ENCODE results near the gene ST6GALNAC3.
"Not testable (repeated sequence)": the region's sequence is repeated elsewhere in the genome, so short reads cannot be mapped to it uniquely, and the experiment has no call there.

ST6GALNAC3 gene

GRCh38 chr1:76109404-76109803 lies 34.9 kb downstream of the ST6GALNAC3 start:
- DNase-seq (ENCODE audit: low spot score) = no peak

- DNase-seq (ENCODE audit: low spot score) = no peak
These were observed 35.5 kb downstream of the ST6GALNAC3 start for GRCh38 chr1:76109901-76110560.

DNA sequence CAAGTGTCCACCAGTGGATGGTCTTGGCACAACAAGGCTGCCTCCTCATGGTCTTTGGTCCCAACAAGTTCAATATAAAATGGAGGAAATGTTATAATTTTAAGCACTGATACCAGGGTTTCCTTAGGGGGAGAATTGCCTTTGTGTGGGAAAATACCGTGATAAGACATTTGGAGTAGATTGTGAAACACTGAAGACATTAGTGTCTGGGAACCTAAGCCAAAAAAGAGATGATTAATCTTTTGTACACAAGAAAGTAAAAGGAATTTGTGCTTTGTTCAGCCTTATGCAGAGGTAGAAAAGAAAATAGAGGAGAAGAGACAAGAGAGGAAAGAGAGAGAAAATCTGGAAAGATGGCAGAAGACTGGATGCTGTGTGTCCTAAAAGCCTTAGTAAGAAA lies 36.1 kb downstream of the ST6GALNAC3 start:
- no peak for DNase-seq (ENCODE audit: low spot score)

DNA sequence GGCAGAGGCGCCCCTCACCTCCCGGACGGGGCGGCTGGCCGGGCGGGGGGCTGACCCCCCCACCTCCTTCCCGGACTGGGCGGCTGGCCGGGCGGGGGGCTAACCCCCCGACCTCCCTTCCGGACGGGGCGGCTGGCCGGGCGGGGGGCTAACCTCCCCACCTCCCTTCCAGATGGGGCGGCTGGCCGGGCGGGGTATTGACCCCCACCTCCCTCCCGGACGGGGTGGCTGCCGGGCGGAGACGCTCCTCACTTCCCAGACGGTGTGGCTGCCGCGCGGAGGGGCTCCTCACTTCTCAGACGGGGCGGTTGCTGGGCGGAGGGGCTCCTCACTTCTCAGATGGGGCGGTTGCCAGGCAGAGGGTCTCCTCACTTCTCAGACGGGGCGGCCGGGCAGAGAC lies 37.8 kb downstream of the ST6GALNAC3 start:
- not testable (repeated sequence) for DNase-seq (ENCODE audit: low spot score)

DNA sequence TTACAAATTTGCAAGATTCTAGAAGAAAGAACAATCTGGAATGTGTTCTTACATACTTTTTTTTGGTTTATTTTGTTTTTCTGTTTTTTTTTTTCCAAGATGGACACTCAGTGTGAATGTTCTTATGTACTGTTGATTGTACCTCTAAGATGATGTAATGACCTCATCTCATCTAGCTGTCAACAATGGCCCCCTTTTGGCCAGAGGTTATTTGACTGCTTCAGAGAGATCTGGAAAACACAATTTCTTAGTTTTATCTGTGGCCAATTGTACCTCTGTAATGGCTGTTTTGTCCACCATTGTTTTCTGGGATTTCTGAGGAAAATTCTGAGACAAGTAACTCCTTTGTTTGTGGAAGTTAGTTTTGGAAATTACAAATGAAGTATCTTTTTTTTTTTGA lies 38.9 kb downstream of the ST6GALNAC3 start:
- DNase-seq (ENCODE audit: low spot score) = no peak

DNA sequence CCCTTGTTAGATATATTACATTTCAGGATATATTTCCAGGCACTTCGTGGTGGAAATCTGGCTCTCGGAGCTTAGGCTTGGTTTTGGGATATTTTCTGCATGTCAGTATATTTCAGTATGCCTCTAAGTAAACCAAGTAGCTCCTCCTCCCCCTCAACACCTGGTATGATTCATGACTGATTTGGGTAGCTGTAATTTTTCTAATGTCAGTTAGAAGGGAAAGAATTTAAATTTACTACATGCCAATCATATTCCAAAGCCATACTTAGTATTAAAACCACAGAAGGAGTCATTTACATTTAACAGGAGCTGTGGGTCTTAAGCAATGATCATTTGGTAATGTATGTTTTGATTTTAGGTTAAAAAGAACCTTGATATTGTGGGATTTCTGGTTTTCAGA lies 40.6 kb downstream of the ST6GALNAC3 start:
- DNase-seq (ENCODE audit: low spot score) = no peak

DNA sequence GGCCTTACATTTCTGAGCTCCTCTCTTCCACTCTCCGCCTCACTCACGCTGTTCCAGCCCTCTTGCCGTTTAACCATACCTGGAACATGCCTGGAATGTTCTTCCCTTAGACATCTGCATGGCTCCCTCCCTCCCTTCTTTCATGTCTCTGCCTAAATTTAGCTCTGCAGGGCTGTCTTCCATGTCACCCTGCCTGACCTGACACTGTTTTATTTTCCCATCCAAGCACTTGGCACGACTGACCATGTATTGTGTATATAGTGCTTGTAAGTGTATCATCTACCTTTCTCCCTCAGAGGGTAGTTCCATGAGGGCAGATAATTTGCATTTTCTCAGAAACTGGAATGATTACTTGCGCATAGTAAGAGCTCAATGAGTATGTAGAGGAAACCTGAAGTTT lies 47.3 kb downstream of the ST6GALNAC3 start:
- no peak for DNase-seq (ENCODE audit: low spot score)

- no peak for DNase-seq (ENCODE audit: low spot score)
These were observed 47.7 kb downstream of the ST6GALNAC3 start for GRCh38 chr1:76122271-76122670.

DNA sequence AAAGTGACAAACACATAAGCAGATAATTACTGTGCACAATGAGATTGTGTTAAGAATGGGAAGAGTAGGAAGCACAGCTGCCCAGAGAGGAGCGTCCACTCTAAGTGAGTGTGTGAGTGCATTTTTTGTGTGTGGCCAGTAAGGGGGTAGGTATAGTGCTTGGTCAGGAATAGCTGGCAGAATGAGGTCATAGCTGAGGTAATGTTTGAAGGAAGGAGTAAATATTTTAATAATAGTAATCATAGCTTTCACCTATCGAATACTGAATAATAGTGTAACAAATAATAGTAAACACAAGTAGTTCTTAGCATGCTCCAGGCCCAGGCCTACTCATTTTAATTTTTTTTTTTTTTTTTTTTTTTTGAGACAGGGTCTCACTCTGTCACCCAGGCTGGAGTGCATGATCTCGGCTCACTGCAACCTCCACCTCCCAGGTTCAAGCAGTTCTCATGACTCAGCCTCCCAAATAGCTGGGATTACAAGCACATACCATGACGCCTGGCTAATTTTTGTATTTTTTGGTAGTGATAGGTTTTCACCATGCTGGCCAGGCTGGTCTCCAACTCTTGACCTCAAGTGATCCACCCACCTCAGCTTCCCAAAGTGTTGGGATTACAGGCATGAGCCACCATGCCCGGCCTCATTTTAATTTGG lies 49.0 kb downstream of the ST6GALNAC3 start:
- DNase-seq (ENCODE audit: low spot score) = not testable (repeated sequence)

DNA sequence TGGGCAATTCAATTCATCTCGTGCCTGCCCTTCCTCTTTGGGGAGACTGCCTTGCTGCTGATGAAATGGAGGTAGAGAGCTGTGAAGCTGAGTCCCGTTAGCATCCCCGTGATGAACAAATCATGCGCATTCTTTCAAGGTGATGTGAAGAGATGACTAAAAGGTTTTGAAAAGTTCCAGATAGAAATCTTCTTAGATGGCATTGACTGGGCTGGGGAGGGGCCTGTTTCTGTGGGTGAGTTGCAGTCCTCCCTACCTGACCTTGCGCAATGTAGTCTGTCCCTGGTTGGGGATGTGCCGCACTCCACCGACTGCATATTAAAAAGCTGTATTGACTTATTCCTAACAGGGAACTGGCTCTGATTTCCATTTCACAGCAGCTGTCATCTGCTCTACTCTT lies 49.6 kb downstream of the ST6GALNAC3 start:
- DNase-seq (ENCODE audit: low spot score) = no peak

DNA sequence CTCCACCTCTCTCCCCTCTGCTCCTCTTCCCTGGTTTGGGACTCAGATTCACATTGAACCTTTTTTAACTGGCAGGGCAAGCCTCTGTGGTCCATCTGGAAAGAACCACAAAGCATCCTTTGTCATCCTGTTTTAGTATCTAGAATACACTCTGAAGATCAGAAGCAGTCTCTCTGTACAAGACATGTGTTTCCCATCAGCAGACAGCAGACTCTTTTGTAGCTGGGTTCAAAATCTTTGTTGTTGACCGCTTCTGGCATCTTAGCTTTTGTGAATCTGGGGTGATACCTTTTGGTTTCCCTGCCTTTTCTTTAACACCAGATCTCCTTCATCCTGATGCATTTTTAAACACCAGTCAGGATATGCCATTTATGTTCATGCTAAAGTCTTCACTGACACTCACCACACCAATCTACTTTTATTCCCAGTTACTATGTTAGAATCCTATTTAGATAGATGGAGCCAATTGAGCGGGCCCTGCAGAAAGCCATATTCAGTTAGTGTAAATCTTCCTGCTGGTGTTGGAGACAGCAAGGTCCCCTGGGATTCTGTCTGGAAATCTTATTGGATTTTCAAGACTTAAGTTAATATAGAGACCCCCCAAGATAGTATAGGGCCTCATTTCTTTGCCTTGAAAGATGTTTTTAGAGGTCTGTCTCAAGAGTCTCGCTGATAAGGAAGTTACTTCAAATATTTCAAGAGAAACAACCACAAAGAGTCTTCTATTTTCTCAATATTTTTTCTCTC lies 51.1 kb downstream of the ST6GALNAC3 start:
- no peak for DNase-seq (ENCODE audit: low spot score)

DNA sequence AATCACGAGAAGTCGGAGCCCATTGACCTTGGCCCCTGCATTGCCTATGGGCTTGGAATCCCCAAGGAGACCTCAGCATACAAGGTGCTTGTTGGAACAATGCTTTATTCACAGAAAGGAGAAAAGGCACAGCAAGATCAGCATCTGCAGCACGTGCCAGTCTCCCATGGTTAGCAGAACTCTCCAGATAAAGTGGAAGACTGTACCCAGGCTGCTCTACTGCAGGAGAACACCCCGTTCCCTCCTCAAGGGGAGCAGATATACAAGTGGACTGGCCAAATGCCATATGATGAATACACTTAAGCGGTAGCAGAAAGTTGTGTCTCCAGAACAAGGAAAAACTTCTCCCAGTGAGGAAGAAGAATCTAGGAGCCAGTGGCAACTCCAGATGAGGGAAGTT lies 53.5 kb downstream of the ST6GALNAC3 start:
- DNase-seq (ENCODE audit: low spot score) = no peak

- no peak for DNase-seq (ENCODE audit: low spot score)
These were observed 55.2 kb downstream of the ST6GALNAC3 start for GRCh38 chr1:76129731-76130130.

DNA sequence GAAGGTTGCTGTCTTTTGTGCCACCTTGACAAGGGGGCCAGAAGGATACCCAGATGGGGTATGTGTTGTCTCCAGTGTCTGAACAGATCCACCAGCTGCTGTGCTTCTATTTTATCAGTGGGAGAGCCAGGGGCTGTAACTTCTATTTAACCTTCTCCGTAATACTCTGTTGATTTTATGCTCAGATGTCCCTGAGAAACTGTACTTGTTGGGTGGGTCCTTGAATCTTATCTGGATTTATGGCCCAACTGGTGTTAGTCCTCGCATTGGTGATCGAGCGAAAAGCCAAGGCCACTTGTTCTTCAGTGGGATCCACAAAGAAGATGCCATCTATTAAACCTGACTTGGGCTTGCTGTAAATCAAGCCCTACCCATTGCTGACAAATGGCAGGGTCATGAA lies 56.4 kb downstream of the ST6GALNAC3 start:
- DNase-seq (ENCODE audit: low spot score) = no peak

DNA sequence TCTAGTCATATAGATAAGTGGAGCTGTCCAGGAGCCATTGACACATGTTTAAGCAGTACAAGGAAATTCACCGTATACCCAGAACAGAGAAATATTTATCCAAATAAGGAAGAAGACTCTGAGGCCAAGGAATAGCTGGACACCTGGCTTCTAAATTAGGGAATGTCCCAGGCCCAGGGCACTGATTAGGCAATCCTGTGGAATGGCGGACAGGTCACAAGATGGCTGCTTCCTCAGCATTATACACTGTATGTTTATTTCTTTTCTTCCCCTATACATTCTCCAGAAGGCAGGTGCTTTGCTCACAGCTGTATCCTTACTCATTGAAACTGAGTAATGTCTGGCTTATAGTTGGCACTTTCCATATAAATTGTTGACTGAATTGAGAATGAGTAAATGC lies 59.4 kb downstream of the ST6GALNAC3 start:
- DNase-seq (ENCODE audit: low spot score) = no peak

DNA sequence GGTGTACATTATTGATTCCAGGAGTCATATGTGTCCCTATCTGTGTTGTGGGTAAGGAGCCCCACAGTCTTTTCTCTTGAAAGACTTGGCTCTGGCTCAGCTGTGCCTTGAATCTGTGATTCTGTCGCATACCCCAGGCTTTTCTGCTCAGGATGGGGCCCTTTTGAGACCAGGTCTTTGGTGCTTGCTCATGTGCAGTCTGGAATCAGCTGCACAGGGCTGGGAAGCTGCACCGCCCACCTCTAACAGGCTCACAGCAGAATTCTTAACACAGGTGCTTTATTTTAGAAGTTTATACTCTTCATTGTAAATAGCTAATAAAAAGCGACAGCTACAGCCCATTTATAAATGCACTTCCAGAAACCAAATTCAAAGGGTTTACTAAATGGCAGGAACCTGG lies 61.3 kb downstream of the ST6GALNAC3 start:
- DNase-seq (ENCODE audit: low spot score) = no peak

DNA sequence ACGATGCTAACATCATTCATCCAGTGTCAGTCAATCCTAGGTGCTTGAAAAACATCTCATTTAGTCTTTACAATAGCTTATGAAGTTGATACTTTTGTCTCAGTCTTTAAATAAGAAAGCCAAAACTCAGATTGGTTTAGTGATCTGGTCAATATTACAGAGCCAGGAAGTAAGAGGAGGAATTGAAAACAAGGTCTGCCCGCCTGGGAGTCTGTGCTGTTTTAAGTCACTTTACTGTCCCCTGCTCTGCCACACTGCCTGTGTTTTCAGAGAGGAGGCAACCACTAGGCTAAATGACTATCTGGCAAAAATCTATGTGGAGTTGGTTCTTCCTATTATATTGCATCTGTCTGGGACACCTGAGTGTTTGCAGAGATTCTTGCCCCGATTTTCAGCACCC lies 62.3 kb downstream of the ST6GALNAC3 start:
- no peak for DNase-seq (ENCODE audit: low spot score)

GRCh38 chr1:76137746-76138145 lies 63.2 kb downstream of the ST6GALNAC3 start:
- no peak for DNase-seq (ENCODE audit: low spot score)

DNA sequence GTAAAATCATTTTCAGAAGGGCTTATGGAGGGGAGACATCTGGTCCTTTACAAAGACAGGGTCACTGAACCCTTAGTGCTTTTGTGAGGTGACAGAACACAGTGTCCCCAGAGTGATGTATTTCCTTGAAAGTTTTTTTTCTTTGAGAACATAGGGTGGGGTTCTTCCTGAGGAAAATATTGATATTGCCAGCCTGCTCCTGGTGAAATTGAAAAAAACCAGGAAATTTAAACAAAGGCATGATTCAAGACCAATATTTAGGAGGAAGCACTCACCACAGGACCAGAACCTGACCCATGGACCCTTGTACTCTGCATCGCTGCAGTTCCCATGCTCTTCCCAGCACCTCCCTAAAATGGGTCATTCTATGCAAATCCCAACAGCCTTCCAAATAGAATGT lies 63.7 kb downstream of the ST6GALNAC3 start:
- no peak for DNase-seq (ENCODE audit: low spot score)

DNA sequence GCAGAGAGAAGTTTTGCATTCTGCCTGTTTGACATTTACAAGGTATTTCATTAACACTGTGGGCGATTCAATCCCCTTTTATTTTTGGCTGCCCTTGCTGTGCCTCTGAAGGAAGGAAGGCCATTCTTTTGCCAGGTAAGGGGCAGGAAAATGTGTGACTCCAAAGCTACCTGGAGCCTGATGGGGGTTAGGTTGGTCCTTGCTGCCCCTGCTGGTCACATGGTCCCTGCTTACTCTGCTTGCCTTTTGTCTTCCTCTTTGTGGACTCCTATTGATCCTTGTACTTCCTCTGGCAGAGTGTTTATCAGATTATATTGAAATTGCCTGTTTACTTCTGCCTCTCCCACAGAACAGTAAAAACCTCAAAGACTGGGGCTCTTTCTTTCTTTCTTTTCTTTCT lies 65.7 kb downstream of the ST6GALNAC3 start:
- no peak for DNase-seq (ENCODE audit: low spot score)

DNA sequence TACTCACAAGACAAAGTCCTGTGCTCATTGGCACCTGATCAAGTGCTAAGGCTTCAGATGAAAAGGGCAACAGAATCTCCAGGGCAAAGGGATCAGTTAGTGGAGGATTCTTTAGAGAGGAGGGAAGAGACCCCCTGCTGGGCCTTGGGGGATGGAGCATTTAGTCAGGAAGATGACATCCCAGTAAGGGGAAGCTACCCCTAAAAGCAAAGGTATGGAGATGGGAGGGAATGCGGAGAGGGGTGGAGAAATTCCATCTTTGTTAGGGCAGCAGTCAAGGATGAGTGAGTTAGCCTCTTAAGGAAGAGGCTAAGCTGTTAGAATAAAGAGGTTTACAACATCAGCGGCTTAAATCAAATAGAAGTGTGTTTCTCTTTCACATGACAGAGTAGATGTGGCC lies 67.4 kb downstream of the ST6GALNAC3 start:
- no peak for DNase-seq (ENCODE audit: low spot score)

DNA sequence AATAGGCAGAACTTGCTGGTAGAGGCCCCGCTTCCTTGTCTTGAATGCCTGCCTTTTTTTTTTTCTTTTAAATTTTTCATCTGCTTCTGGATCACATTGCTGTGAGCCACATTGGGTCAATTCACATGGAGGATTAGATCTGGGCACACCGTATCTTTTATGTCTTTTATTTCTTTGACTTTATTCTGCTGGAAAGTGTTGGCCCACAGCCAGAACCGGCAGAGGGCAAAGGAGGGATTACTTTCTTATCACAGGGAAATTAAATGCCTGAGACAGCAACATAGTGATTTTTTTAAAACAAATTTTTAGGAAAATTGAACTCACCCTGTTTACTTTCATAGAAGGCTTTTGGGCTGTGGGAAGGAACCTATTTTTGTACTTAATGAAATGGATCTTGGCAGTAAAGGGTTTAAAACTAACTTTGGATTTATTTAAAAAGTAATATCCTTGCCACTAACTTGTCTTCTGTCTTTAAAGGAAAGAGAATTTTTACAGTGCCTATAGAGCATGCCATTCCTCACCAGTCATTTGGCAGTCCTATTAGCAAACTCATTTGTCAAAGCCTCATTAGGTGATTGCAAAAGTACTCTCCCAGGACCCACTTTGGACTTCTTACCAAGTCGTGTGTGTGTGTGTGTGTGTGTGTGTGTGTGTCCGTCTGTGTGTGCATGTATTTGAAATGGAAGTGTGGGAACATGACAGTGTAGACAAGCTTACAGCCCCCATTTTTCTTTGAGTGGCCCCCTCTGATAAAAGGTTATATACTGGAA lies 68.4 kb downstream of the ST6GALNAC3 start:
- no peak for DNase-seq (ENCODE audit: low spot score)

GRCh38 chr1:76144247-76144646 lies 69.7 kb downstream of the ST6GALNAC3 start:
- no peak for DNase-seq (ENCODE audit: low spot score)
